ENCODE results near the gene EDEM2. TPM values are rescaled to one million over a fixed set of nuclear protein-coding genes. Genes with fewer than 3 reads are reported as not detected.
"Not testable (repeated sequence)": the region's sequence is repeated elsewhere in the genome, so short reads cannot be mapped to it uniquely, and the experiment has no call there.

Gene EDEM2
- total RNA-seq, 1 donor from 2014 or later, result 13.1 TPM

GRCh38 chr20:35168701-35169409 is 21.7 kb upstream of the EDEM2 start:
- DNase-seq, result not testable (repeated sequence)

GRCh38 chr20:35167787-35168186 is 20.7 kb upstream of the EDEM2 start:
- no peak for DNase-seq

- DNase-seq, result no peak
These were observed 19.2 kb upstream of the EDEM2 start for GRCh38 chr20:35166242-35166830.

GRCh38 chr20:35165221-35166185 is 18.4 kb upstream of the EDEM2 start:
- DNase-seq, result no peak

GRCh38 chr20:35164531-35164930 is 17.4 kb upstream of the EDEM2 start:
- not testable (repeated sequence) for DNase-seq

GRCh38 chr20:35160341-35160740 is 13.2 kb upstream of the EDEM2 start:
- DNase-seq, result not testable (repeated sequence)

- DNase-seq, result no peak
These were observed 9.8 kb upstream of the EDEM2 start for GRCh38 chr20:35156978-35157377.

- no peak for DNase-seq
These were observed 8.8 kb upstream of the EDEM2 start for GRCh38 chr20:35155936-35156335.

GRCh38 chr20:35151736-35152135 is 4.6 kb upstream of the EDEM2 start:
- DNase-seq, result no peak

GRCh38 chr20:35150846-35151579 is 3.9 kb upstream of the EDEM2 start:
- DNase-seq, result no peak

GRCh38 chr20:35147575-35148071 is 487 bp upstream of the EDEM2 start:
- not testable (repeated sequence) for DNase-seq

GRCh38 chr20:35146299-35146919 is 727 bp downstream of the EDEM2 start:
- no peak for DNase-seq

GRCh38 chr20:35145141-35145564 is 2.0 kb downstream of the EDEM2 start:
- no peak for DNase-seq

GRCh38 chr20:35144694-35145093 is 2.4 kb downstream of the EDEM2 start:
- no peak for DNase-seq

- no peak for DNase-seq
These were observed 11.1 kb downstream of the EDEM2 start for GRCh38 chr20:35135867-35136586.

- no peak for DNase-seq
These were observed 12.3 kb downstream of the EDEM2 start for GRCh38 chr20:35134880-35135279.

- no peak for DNase-seq
These were observed 12.7 kb downstream of the EDEM2 start for GRCh38 chr20:35134472-35134871.

GRCh38 chr20:35133735-35134134 is 13.4 kb downstream of the EDEM2 start:
- DNase-seq, result no peak

GRCh38 chr20:35133031-35133430 is 14.1 kb downstream of the EDEM2 start:
- no peak for DNase-seq

- no peak for DNase-seq
These were observed 15.2 kb downstream of the EDEM2 start for GRCh38 chr20:35131934-35132333.

GRCh38 chr20:35129647-35130069 is 17.5 kb downstream of the EDEM2 start:
- no peak for DNase-seq
